Esophagus squamous epithelium (tissue), 4 donors: ENCODE measurements around the gene CRYBB1.

Experiments used
- CTCF ChIP-seq, 6 experiments: fragments of 450-650 bp in 4 of 6; fragments of 200-600 bp in 2 of 6; sonication (generic) in 2 of 6; IDR thresholded peaks; one replicate each; pipeline ENCODE4 v1.5.1; 2016 to 2019; ENCODE audit warnings: antibody characterized with exemption in 6 of 6, mild to moderate bottlenecking in 4 of 6, moderate library complexity in 4 of 6
- POLR2A ChIP-seq, 4 donors: fragments of 450-650 bp; IDR thresholded peaks; one replicate each; pipeline ENCODE4 v1.6.1; 2017; ENCODE audit warnings: antibody characterized with exemption in 4 of 4, mild to moderate bottlenecking in 4 of 4, moderate library complexity in 3 of 4

- no peak for TF ChIP-seq CTCF (IDR thresholded peaks at IDR 0.05)
- no peak for TF ChIP-seq POLR2A (IDR thresholded peaks at IDR 0.05)
These were observed 62.9 kb downstream of the CRYBB1 start for GRCh38 chr22:26554956-26555355.
